Esophagus squamous epithelium (tissue), 5 donors: Measurements from ENCODE around the gene TRMT61A. TPM values are rescaled to one million over a fixed set of nuclear protein-coding genes. Genes with fewer than 3 reads are reported as not detected.

Experiments used
- DNase-seq: peaks from one replicate; lab custom pipeline; 2025; lab: John Stamatoyannopoulos, UW
- H3K27ac ChIP-seq, 4 donors: fragments of 200-600 bp; sonication (generic); one replicate each; pipeline ENCODE4 v1.5.1; 2016 to 2019; ENCODE audit warnings: mild to moderate bottlenecking in 1 of 4
- H3K27me3 ChIP-seq, 4 donors: fragments of 200-600 bp; sonication (generic); 1 replicate in 3 of 4; 2 replicates in 1 of 4; pipeline versions ENCODE4 v1.5.1 to v1.6.0; 2017 to 2021; ENCODE audit warnings: antibody characterized with exemption in 1 of 4
- H3K36me3 ChIP-seq, 3 donors: fragments of 200-600 bp; sonication (generic); one replicate each; pipeline ENCODE4 v1.5.1; 2016 to 2019
- H3K4me1 ChIP-seq, 3 donors: fragments of 200-600 bp; sonication (generic); one replicate each; pipeline ENCODE4 v1.5.1; 2017 to 2019
- H3K4me3 ChIP-seq, 4 donors: fragments of 200-600 bp; sonication (generic); 1 replicate in 3 of 4; 2 replicates in 1 of 4; pipeline ENCODE4 v1.5.1; 2016 to 2019; ENCODE audit warnings: mild to moderate bottlenecking in 2 of 4, moderate library complexity in 1 of 4
- H3K9me3 ChIP-seq, 3 donors: fragments of 200-600 bp; sonication (generic); one replicate each; pipeline ENCODE4 v1.5.1; 2016 to 2019
- POLR2A ChIP-seq, 4 donors: fragments of 450-650 bp; IDR thresholded peaks; one replicate each; pipeline ENCODE4 v1.6.1; 2017; ENCODE audit warnings: antibody characterized with exemption in 4 of 4, mild to moderate bottlenecking in 4 of 4, moderate library complexity in 3 of 4
- WGBS, 2 donors: methylation state at CpG; one replicate each; pipeline ENCODE4 v1.1.5; 2018; 5-methylcytosine and 5-hydroxymethylcytosine counted together
- intact Hi-C: fragments of 100-400 bp; cut with DNase I; formaldehyde crosslinking; loops from one replicate; pipeline ENCODE4 v1.15.0; 2022
- total RNA-seq, 4 donors: library from RNA; depleted of rRNA; stranded (reverse); fragments of >200 nt; gene quantifications; one replicate each; pipeline ENCODE4 v1.1.0, GENCODE V29; 2016
- TF ChIP-seq, protein P1 (sequence below), 6 experiments: fragments of 450-650 bp in 4 of 6; fragments of 200-600 bp in 2 of 6; sonication (generic) in 2 of 6; IDR thresholded peaks; one replicate each; pipeline ENCODE4 v1.5.1; 2016 to 2019; ENCODE audit warnings: antibody characterized with exemption in 6 of 6, mild to moderate bottlenecking in 4 of 6, moderate library complexity in 4 of 6
- donor health status: DM: yes; HTN: yes; CAD: no.

The TRMT61A gene
- total RNA-seq, 4 donors from 2014 or later, result 7.7 to 20.6 (median 9.9) TPM

DNA sequence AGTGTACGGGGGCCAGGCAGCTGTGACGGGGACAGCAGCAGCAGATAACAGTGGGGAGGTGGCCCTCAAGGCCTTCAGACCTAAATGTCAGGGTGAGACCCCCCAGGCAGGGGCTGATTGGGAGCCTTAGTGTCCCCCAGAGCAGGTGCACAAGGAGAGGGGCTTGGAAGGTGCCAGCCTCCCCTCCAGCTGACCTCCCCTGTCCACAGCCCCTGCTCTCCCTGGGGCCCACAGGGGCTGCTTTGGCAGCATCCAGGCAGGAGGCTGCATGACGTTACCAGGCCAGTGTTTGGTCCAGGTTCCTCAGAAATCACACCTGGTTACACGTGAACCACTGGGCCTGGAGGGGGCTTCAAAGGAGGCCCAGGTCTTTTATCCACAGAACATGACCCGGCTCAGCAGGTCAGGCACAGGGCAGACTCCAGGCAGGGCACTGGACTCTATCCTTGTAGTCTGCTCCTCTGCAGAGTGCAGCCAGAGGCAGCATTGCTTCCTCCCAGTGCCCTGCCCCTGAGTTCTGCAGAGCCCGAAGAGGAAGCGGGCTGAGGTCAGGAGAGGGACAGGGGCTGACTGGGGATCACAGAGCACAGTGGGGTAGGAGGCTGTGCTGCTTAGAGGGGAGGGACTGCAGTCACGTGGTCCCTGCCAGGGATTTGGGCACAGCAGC is 2.6 kb upstream of the TRMT61A start:
- Histone ChIP-seq H3K36me3 (peaks cover 0 to 13% (median 0%) of the 10 kb centered on the region in 3 donors), H3K4me3 (no peak overlapping the region), H3K27me3 (peaks cover 0 to 20% (median 0%) of the 10 kb centered on the region in 4 donors), H3K9me3 (no peaks in the 10 kb centered on the region), H3K4me1 (peaks cover 35 to 73% (median 37%) of the 10 kb centered on the region in 3 donors), H3K27ac (peak overlapping the region in 1 of 4 donors; percentile 25)
- WGBS, 2 donors, result 40 to 70% methylated on average over 1 to 2 of the region's 8 CpGs
- DNase-seq, result no peak
- intact Hi-C loops, result no loop called here
- TF ChIP-seq, protein P1, sequence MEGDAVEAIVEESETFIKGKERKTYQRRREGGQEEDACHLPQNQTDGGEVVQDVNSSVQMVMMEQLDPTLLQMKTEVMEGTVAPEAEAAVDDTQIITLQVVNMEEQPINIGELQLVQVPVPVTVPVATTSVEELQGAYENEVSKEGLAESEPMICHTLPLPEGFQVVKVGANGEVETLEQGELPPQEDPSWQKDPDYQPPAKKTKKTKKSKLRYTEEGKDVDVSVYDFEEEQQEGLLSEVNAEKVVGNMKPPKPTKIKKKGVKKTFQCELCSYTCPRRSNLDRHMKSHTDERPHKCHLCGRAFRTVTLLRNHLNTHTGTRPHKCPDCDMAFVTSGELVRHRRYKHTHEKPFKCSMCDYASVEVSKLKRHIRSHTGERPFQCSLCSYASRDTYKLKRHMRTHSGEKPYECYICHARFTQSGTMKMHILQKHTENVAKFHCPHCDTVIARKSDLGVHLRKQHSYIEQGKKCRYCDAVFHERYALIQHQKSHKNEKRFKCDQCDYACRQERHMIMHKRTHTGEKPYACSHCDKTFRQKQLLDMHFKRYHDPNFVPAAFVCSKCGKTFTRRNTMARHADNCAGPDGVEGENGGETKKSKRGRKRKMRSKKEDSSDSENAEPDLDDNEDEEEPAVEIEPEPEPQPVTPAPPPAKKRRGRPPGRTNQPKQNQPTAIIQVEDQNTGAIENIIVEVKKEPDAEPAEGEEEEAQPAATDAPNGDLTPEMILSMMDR (IDR thresholded peaks at IDR 0.05), result no peak
- TF ChIP-seq POLR2A (IDR thresholded peaks at IDR 0.05), result no peak

DNA sequence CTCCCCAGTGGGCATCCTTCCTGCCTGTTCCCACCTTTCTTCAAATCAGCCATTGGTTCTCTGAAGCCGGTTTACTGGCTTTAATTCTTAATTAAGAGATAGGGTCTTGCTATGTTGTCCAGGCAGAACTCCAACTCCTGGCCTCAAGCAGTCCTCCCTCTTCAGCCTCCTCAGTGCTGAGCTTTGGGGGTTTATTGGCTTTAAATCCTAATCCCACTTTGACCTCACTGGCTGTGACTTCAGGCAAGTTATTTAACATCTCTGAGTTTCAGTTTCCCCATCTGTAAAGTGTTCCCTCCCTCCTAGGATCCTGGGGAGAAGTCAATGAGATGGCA is 2.1 kb upstream of the TRMT61A start:
- 89 to 92% methylated on average over 1 of the region's 1 CpG for WGBS, 2 donors
- Histone ChIP-seq H3K36me3 (peaks cover 0 to 18% (median 0%) of the 10 kb centered on the region in 3 donors), H3K4me1 (peaks cover 30 to 71% (median 37%) of the 10 kb centered on the region in 3 donors), H3K27me3 (peaks cover 0 to 15% (median 0%) of the 10 kb centered on the region in 4 donors), H3K9me3 (no peaks in the 10 kb centered on the region), H3K4me3 (no peak overlapping the region), H3K27ac (peak overlapping the region in 2 of 4 donors; percentile 25 to 90)
- no peak for DNase-seq
- TF ChIP-seq POLR2A (IDR thresholded peaks at IDR 0.05), result no peak
- TF ChIP-seq, protein P1 (IDR thresholded peaks at IDR 0.05), result no peak
- intact Hi-C loops, result no loop called here

DNA sequence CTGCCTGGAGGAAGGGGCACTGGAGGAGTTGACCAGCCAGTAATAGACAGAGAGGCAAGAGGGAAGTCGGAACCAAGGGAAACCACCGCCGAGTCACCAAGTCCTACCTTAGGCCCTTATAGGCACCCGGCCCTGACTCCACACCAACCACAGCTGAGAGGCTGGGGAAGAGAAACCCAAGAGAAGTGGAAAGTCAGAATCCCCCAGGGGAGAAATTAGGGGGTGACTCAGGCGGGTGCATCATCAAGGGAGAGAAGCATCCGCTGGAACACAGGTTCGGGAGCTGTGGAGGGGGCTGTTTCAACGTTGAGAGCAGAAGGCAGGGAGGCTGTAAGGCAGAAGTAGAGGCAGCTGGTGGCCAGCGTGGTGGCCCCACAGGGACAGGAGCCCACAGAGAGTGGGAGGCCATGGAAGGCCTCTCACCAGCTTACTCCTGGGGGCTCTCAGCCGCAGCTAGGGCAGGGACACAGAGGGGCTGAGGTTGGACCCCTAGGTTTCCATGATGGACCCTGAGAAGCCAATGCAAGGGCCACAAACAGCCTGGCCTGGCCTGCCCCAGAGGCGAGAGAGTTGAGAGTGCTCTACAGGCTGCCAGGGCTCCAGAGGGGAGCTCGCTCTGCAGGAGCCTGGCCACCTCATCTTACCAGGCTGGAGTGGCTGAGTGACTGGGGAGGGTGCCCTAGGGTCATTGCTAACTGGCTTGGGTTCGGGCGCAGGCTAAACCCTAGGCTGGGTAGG is 1.4 kb upstream of the TRMT61A start:
- Histone ChIP-seq H3K4me1 (peaks cover 24 to 72% (median 37%) of the 10 kb centered on the region in 3 donors), H3K4me3 (peak overlapping the region in 2 of 4 donors; percentile 89 to 100), H3K27ac (peak overlapping the region; percentile 82 to 93 (median 90)), H3K9me3 (no peaks in the 10 kb centered on the region), H3K36me3 (peaks cover 0 to 25% (median 0%) of the 10 kb centered on the region in 3 donors), H3K27me3 (peaks cover 0 to 8% (median 0%) of the 10 kb centered on the region in 4 donors)
- WGBS, 2 donors, result 50 to 52% methylated on average over 9 to 11 of the region's 14 CpGs
- no peak for TF ChIP-seq POLR2A (IDR thresholded peaks at IDR 0.05)
- TF ChIP-seq, protein P1 (IDR thresholded peaks at IDR 0.05), result no peak
- DNase-seq, result no peak
- intact Hi-C loops, result no loop called here

GRCh38 chr14:103528146-103528586 is 830 bp upstream of the TRMT61A start:
- H3K27ac ChIP-seq, result peak overlapping the region; percentile 82 to 93 (median 90)
- peaks cover 0 to 31% (median 0%) of the 10 kb centered on the region in 3 donors for H3K36me3 ChIP-seq
- peaks cover 18 to 72% (median 32%) of the 10 kb centered on the region in 3 donors for H3K4me1 ChIP-seq
- peak overlapping the region; percentile 70 to 100 (median 82) for H3K4me3 ChIP-seq
- peaks cover 0 to 2% (median 0%) of the 10 kb centered on the region in 4 donors for H3K27me3 ChIP-seq
- no peaks in the 10 kb centered on the region for H3K9me3 ChIP-seq
- intact Hi-C loops, result no loop called here
- DNase-seq, result no peak
- 29 to 38% methylated on average over 2 to 9 of the region's 10 CpGs for WGBS, 2 donors
- TF ChIP-seq, protein P1 (IDR thresholded peaks at IDR 0.05), result no peak
- peak in 1 of 4 donors; percentile 12 for TF ChIP-seq POLR2A (IDR thresholded peaks at IDR 0.05)
